Mesenchymal stem cell (in vitro differentiated cells and primary cell): ENCODE data around the gene APIP.

Source experiments
- DNase-seq: peaks from one replicate; pipeline ENCODE4 v3.0.0-alpha.2; 2013
- H2AFZ ChIP-seq: one replicate; pipeline ENCODE4 v1.6.1; 2013; ENCODE audit warnings: low read depth, mild to moderate bottlenecking, control low read depth, inconsistent platforms, low read length, moderate library complexity
- H2AK5ac ChIP-seq: 2 replicates; pipeline ENCODE4 v1.6.1; 2013; ENCODE audit warnings: low read length, moderate library complexity, mild to moderate bottlenecking, inconsistent platforms; ENCODE audit not compliant: severe bottlenecking
- H2BK120ac ChIP-seq: one replicate; pipeline ENCODE4 v1.6.1; 2013; ENCODE audit warnings: low read depth, mild to moderate bottlenecking, inconsistent platforms, low read length, moderate library complexity
- H2BK12ac ChIP-seq, 2 experiments: one replicate each; pipeline ENCODE4 v1.6.1; 2013; ENCODE audit warnings: inconsistent platforms in 2 of 2, low read length in 2 of 2, mild to moderate bottlenecking in 2 of 2, moderate library complexity in 2 of 2, control low read depth in 1 of 2
- H2BK15ac ChIP-seq: one replicate; pipeline ENCODE4 v1.6.1; 2013; ENCODE audit warnings: mild to moderate bottlenecking, low read depth, inconsistent platforms; ENCODE audit not compliant: poor library complexity, severe bottlenecking
- H2BK5ac ChIP-seq: 2 replicates; pipeline ENCODE4 v1.6.1; 2013; ENCODE audit warnings: low read depth, mild to moderate bottlenecking, low read length, control low read depth, inconsistent platforms; ENCODE audit not compliant: poor library complexity, severe bottlenecking
- H3K14ac ChIP-seq, 2 experiments: one replicate each; pipeline ENCODE4 v1.6.1; 2013; ENCODE audit warnings: inconsistent platforms in 2 of 2, low read length in 2 of 2, control low read depth in 1 of 2, mild to moderate bottlenecking in 1 of 2, moderate library complexity in 1 of 2
- H3K18ac ChIP-seq, 2 experiments: one replicate each; pipeline ENCODE4 v1.6.1; 2013; ENCODE audit warnings: inconsistent platforms in 2 of 2, low read length in 2 of 2, control low read depth in 1 of 2, low read depth in 1 of 2, mild to moderate bottlenecking in 1 of 2
- H3K23ac ChIP-seq, 2 experiments: one replicate each; pipeline ENCODE4 v1.6.1; 2013; ENCODE audit warnings: inconsistent platforms in 2 of 2, low read length in 2 of 2, mild to moderate bottlenecking in 2 of 2, moderate library complexity in 2 of 2, control low read depth in 1 of 2
- H3K27ac ChIP-seq: 2 replicates; pipeline ENCODE4 v1.5.1; 2013; ENCODE audit warnings: mild to moderate bottlenecking, moderate library complexity, low read length, control low read depth, inconsistent platforms; ENCODE audit not compliant: poor library complexity, severe bottlenecking
- H3K27me3 ChIP-seq, 2 experiments: 2 replicates each; pipeline versions ENCODE4 v1.6.1 to v1.7.0; 2013; ENCODE audit warnings: low read length in 2 of 2, mild to moderate bottlenecking in 2 of 2, moderate library complexity in 2 of 2, control low read depth in 1 of 2, inconsistent platforms in 1 of 2; ENCODE audit not compliant: control insufficient read depth in 1 of 2, insufficient read depth in 1 of 2
- H3K36me3 ChIP-seq, 2 experiments: 2 replicates each; pipeline versions ENCODE4 v1.6.1 to v1.7.0; 2013; ENCODE audit warnings: low read length in 2 of 2, control low read depth in 1 of 2, inconsistent platforms in 1 of 2, low read depth in 1 of 2, mild to moderate bottlenecking in 1 of 2; ENCODE audit not compliant: insufficient read depth in 2 of 2, control insufficient read depth in 1 of 2
- H3K4ac ChIP-seq, 2 experiments: one replicate each; pipeline ENCODE4 v1.6.1; 2013; ENCODE audit warnings: inconsistent platforms in 2 of 2, low read length in 2 of 2, mild to moderate bottlenecking in 2 of 2, moderate library complexity in 2 of 2, control low read depth in 1 of 2, low read depth in 1 of 2
- H3K4me1 ChIP-seq: 2 replicates; pipeline ENCODE4 v1.6.1; 2013; ENCODE audit warnings: low read depth, low read length, control low read depth; ENCODE audit not compliant: control insufficient read depth, insufficient read depth
- H3K4me2 ChIP-seq: 2 replicates; pipeline ENCODE4 v1.6.1; 2013; ENCODE audit warnings: low read length, mild to moderate bottlenecking, inconsistent platforms; ENCODE audit not compliant: poor library complexity, severe bottlenecking
- H3K4me3 ChIP-seq, 2 experiments: 2 replicates each; pipeline versions ENCODE4 v1.5.1 to v1.7.0; 2013; ENCODE audit warnings: low read length in 2 of 2, mild to moderate bottlenecking in 2 of 2, control low read depth in 1 of 2, low read depth in 1 of 2; ENCODE audit not compliant: insufficient read depth in 1 of 2
- H3K79me1 ChIP-seq: replicated peaks from 2 replicates; pipeline ENCODE4 v1.6.1; 2013; ENCODE audit warnings: mild to moderate bottlenecking, control low read depth, low read length, inconsistent platforms; ENCODE audit not compliant: poor library complexity, severe bottlenecking
- H3K9ac ChIP-seq: 2 replicates; pipeline ENCODE4 v1.7.0; 2013; ENCODE audit warnings: mild to moderate bottlenecking, low read length, moderate library complexity
- H3K9me3 ChIP-seq: 2 replicates; pipeline ENCODE4 v1.7.0; 2013; ENCODE audit warnings: mild to moderate bottlenecking, low read length; ENCODE audit not compliant: control insufficient read depth
- H4K8ac ChIP-seq: one replicate; pipeline ENCODE4 v1.6.1; 2013; ENCODE audit warnings: inconsistent platforms, mild to moderate bottlenecking, low read length, moderate library complexity
- H4K91ac ChIP-seq: one replicate; pipeline ENCODE4 v1.6.1; 2013; ENCODE audit warnings: mild to moderate bottlenecking, low read length, inconsistent platforms
- WGBS: methylation state at CpG from one replicate; pipeline ENCODE4 v1.1.7; 2013; ENCODE audit warnings: mixed read lengths; 5-methylcytosine and 5-hydroxymethylcytosine counted together

The APIP gene

GRCh38 chr11:34909955-34910354, 6.2 kb downstream of the APIP start:
- no peak overlapping the region for H2BK120ac ChIP-seq
- H3K4me1 ChIP-seq, result no peaks in the 10 kb centered on the region
- H3K36me3 ChIP-seq, result peaks cover 0 to 4% of the 10 kb centered on the region in 2 experiments
- H3K9ac ChIP-seq, result no peak overlapping the region
- H3K27me3 ChIP-seq, result no peaks in the 10 kb centered on the region
- H3K18ac ChIP-seq, result no peak overlapping the region
- no peak overlapping the region for H3K4ac ChIP-seq
- H3K4me3 ChIP-seq, result no peak overlapping the region
- no peak overlapping the region for H3K23ac ChIP-seq
- WGBS, result 93% methylated on average over 4 of the region's 4 CpGs
- no peak overlapping the region for H2BK5ac ChIP-seq
- no peak overlapping the region for H3K27ac ChIP-seq
- no peak overlapping the region for H2BK15ac ChIP-seq
- no peak overlapping the region for H2AFZ ChIP-seq
- no peaks in the 10 kb centered on the region for H3K9me3 ChIP-seq
- peaks cover 26% of the 10 kb centered on the region for H3K79me1 ChIP-seq
- H4K8ac ChIP-seq, result no peak overlapping the region
- H2BK12ac ChIP-seq, result no peak overlapping the region
- H3K4me2 ChIP-seq, result no peak overlapping the region
- no peak overlapping the region for H4K91ac ChIP-seq
- H2AK5ac ChIP-seq, result no peak overlapping the region
- no peak overlapping the region for H3K14ac ChIP-seq
- DNase-seq, result no peak

GRCh38 chr11:34909415-34909814, 6.8 kb downstream of the APIP start:
- no peak overlapping the region for H2BK15ac ChIP-seq

GRCh38 chr11:34907934-34908593, 8.1 kb downstream of the APIP start:
- H2AFZ ChIP-seq, result no peak overlapping the region
- no peak overlapping the region for H3K23ac ChIP-seq
- H3K18ac ChIP-seq, result no peak overlapping the region
- no peak overlapping the region for H2AK5ac ChIP-seq
- no peak overlapping the region for H3K4me2 ChIP-seq
- H2BK12ac ChIP-seq, result no peak overlapping the region
- 75% methylated on average over 3 of the region's 3 CpGs for WGBS
- no peak overlapping the region for H3K9ac ChIP-seq
- H3K9me3 ChIP-seq, result no peaks in the 10 kb centered on the region
- no peak overlapping the region for H2BK15ac ChIP-seq
- H3K4ac ChIP-seq, result no peak overlapping the region
- no peaks in the 10 kb centered on the region for H3K4me1 ChIP-seq
- no peak overlapping the region for H4K8ac ChIP-seq
- peaks cover 24% of the 10 kb centered on the region for H3K79me1 ChIP-seq
- H3K27ac ChIP-seq, result no peak overlapping the region
- no peak overlapping the region for H3K4me3 ChIP-seq
- H3K36me3 ChIP-seq, result peaks cover 0 to 4% of the 10 kb centered on the region in 2 experiments
- H2BK5ac ChIP-seq, result no peak overlapping the region
- H4K91ac ChIP-seq, result no peak overlapping the region
- H2BK120ac ChIP-seq, result no peak overlapping the region
- DNase-seq, result peak; percentile 35
- H3K14ac ChIP-seq, result no peak overlapping the region
- H3K27me3 ChIP-seq, result no peaks in the 10 kb centered on the region

More at GRCh38 chr11:34909415-34909814, 6.8 kb downstream of the APIP start:
- H2BK120ac ChIP-seq, result no peak overlapping the region
- H3K27ac ChIP-seq, result no peak overlapping the region
- H2AK5ac ChIP-seq, result no peak overlapping the region
- H3K9ac ChIP-seq, result no peak overlapping the region
- H3K36me3 ChIP-seq, result peaks cover 0 to 4% of the 10 kb centered on the region in 2 experiments
- H2BK12ac ChIP-seq, result no peak overlapping the region
- no peak overlapping the region for H3K18ac ChIP-seq
- H2AFZ ChIP-seq, result no peak overlapping the region
- no peak for DNase-seq
- H3K14ac ChIP-seq, result no peak overlapping the region
- H3K9me3 ChIP-seq, result no peaks in the 10 kb centered on the region
- H3K4me3 ChIP-seq, result no peak overlapping the region
- 74% methylated on average over 6 of the region's 6 CpGs for WGBS
- no peak overlapping the region for H3K4me2 ChIP-seq
- H4K91ac ChIP-seq, result no peak overlapping the region
- H3K23ac ChIP-seq, result no peak overlapping the region
- H4K8ac ChIP-seq, result no peak overlapping the region
- no peak overlapping the region for H2BK5ac ChIP-seq
- no peaks in the 10 kb centered on the region for H3K27me3 ChIP-seq
- no peak overlapping the region for H3K4ac ChIP-seq
- peaks cover 25% of the 10 kb centered on the region for H3K79me1 ChIP-seq
- H3K4me1 ChIP-seq, result no peaks in the 10 kb centered on the region

GRCh38 chr11:34905666-34906065, 10.5 kb downstream of the APIP start:
- DNase-seq, result no peak
- Histone ChIP-seq H3K36me3 (peaks cover 0 to 4% of the 10 kb centered on the region in 2 experiments), H2BK12ac (no peak overlapping the region), H2AK5ac (no peak overlapping the region), H3K79me1 (peaks cover 29% of the 10 kb centered on the region), H3K18ac (no peak overlapping the region), H3K4me3 (no peak overlapping the region), H4K8ac (no peak overlapping the region), H4K91ac (no peak overlapping the region), H2BK15ac (no peak overlapping the region), H3K14ac (no peak overlapping the region), H3K27me3 (no peaks in the 10 kb centered on the region), H2BK5ac (no peak overlapping the region), H2AFZ (no peak overlapping the region), H3K4me2 (no peak overlapping the region), H3K23ac (no peak overlapping the region), H3K4me1 (no peaks in the 10 kb centered on the region), H2BK120ac (no peak overlapping the region), H3K9ac (no peak overlapping the region), H3K4ac (no peak overlapping the region), H3K9me3 (peaks cover 13% of the 10 kb centered on the region), H3K27ac (no peak overlapping the region)
- WGBS, result 92% methylated on average over 4 of the region's 7 CpGs
